ENCODE measurements around the gene TBC1D17. TPM values are rescaled to one million over a fixed set of nuclear protein-coding genes. Genes with fewer than 3 reads are reported as not detected.

TBC1D17 gene
- total and polyA plus RNA-seq, 4 donors, result 11.3 to 27.9 (median 17.2) TPM

DNA sequence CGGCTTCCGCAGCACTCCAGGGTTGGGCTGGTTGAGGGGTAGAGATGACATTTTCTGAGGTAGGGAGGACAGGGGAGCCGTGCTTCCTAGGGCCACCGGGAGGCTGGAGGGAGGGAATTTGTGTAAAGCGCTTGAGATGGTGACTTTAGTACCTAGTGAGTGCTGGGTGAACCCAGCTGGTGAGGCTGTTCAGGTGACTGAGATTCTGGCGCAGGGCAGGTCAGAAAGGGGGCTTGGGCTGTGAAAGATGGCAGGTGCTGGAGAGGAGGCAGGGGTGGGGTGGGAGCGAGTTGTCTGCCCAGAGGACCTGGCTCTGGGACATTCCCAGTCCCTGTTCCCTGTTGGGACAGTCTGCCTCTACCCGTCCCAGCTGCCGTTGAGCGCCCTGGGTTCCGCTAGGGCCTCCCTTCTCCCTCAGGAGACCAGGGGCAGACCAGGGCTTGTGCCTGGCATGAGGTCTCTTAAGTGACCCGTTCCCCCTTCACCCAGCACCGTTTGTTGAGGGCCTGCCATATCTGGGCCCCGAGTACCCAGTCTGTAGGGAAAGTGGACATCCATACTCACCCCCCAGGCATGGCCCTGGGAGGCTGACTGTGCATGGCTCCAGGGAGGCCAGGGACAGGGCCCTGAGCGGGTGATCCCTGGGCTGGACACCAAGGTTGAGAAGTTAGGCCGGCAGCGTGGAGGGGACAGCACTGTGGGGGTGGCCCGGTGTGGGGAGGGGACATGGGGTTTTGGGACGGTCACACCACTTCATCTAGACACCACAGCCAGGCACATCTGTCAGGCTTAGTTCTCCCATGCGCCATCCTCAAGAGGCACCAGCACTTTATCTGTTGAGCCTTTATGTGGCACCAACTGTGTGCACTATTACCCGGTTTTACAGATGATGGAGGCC is 21.6 kb upstream of the TBC1D17 start:
- no peaks in the 10 kb centered on the region for H3K9me3 ChIP-seq (ENCODE audit: control insufficient read depth in 4 of 4, low read length in 3 of 4)
- 90% methylated on average over 21 of the region's 21 CpGs for WGBS
- H3K27ac ChIP-seq (ENCODE audit: low read depth in 1 of 2, low read length in 2 of 2), result no peak overlapping the region
- H3K27me3 ChIP-seq (ENCODE audit: control insufficient read depth in 4 of 4, insufficient read depth in 4 of 4, low read length in 3 of 4), result no peaks in the 10 kb centered on the region
- no peak overlapping the region for H3K9ac ChIP-seq (ENCODE audit: low read depth in 1 of 2, low read length in 2 of 2)
- peaks cover 1 to 13% (median 11%) of the 10 kb centered on the region in 4 donors for H3K4me1 ChIP-seq (ENCODE audit: control insufficient read depth in 4 of 4, insufficient read depth in 4 of 4, low read length in 3 of 4)
- no peak overlapping the region for H3K4me3 ChIP-seq (ENCODE audit: low read depth in 1 of 3, low read length in 3 of 3)
- H3K36me3 ChIP-seq (ENCODE audit: control insufficient read depth in 4 of 4, insufficient read depth in 3 of 4, low read depth in 1 of 4, low read length in 3 of 4), result peaks cover 0 to 40% (median 6%) of the 10 kb centered on the region in 4 donors
- no peak for TF ChIP-seq SP1 (IDR thresholded peaks at IDR 0.05)
- TF ChIP-seq, protein P1, sequence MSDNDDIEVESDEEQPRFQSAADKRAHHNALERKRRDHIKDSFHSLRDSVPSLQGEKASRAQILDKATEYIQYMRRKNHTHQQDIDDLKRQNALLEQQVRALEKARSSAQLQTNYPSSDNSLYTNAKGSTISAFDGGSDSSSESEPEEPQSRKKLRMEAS (IDR thresholded peaks at IDR 0.05), result no peak
- TF ChIP-seq NR2F2 (IDR thresholded peaks at IDR 0.05), result no peak
- TF ChIP-seq FOXA1 (IDR thresholded peaks at IDR 0.05), result no peak
- TF ChIP-seq GABPA (IDR thresholded peaks at IDR 0.05 in 1 of 2, conservative IDR thresholded peaks at IDR 0.05 in 1 of 2), result no peak
- no peak for TF ChIP-seq JUND (IDR thresholded peaks at IDR 0.05)
- no peak for TF ChIP-seq RAD21 (IDR thresholded peaks at IDR 0.05)
- no peak for TF ChIP-seq RXRA (IDR thresholded peaks at IDR 0.05)
- no peak for TF ChIP-seq TAF1 (conservative IDR thresholded peaks at IDR 0.05)
- TF ChIP-seq, protein P2, sequence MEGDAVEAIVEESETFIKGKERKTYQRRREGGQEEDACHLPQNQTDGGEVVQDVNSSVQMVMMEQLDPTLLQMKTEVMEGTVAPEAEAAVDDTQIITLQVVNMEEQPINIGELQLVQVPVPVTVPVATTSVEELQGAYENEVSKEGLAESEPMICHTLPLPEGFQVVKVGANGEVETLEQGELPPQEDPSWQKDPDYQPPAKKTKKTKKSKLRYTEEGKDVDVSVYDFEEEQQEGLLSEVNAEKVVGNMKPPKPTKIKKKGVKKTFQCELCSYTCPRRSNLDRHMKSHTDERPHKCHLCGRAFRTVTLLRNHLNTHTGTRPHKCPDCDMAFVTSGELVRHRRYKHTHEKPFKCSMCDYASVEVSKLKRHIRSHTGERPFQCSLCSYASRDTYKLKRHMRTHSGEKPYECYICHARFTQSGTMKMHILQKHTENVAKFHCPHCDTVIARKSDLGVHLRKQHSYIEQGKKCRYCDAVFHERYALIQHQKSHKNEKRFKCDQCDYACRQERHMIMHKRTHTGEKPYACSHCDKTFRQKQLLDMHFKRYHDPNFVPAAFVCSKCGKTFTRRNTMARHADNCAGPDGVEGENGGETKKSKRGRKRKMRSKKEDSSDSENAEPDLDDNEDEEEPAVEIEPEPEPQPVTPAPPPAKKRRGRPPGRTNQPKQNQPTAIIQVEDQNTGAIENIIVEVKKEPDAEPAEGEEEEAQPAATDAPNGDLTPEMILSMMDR (IDR thresholded peaks at IDR 0.05; ENCODE audit: low read depth, low read length, missing input control), result no peak
- TF ChIP-seq HNF4G (IDR thresholded peaks at IDR 0.05), result no peak
- no peak for DNase-seq (ENCODE audit: low spot score)

DNA sequence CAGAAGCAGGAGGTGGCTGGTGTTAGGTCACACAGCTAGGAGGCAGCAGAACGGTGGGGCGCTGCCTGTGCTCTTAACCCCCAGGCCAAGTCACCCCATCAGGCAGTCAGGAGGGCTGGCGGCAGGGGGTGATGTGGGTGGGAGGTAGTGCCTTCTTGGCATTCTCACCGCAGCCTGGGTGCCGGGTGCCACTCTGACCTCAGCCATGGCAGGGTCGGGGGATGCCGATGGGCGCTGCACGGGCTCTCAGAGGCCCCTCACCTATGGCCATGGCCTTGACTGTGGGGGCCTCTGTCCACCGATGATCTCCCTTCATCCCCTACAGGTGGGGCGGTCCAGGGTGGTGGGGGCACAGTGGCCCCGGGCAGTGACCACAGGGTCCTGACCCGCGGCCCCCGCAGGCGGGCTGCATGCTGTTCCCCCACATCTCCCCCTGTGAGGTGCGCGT is 20.9 kb upstream of the TBC1D17 start:
- 94% methylated on average over 18 of the region's 18 CpGs for WGBS
- H3K9ac ChIP-seq (ENCODE audit: low read depth in 1 of 2, low read length in 2 of 2), result no peak overlapping the region
- H3K4me1 ChIP-seq (ENCODE audit: control insufficient read depth in 4 of 4, insufficient read depth in 4 of 4, low read length in 3 of 4), result peaks cover 1 to 13% (median 11%) of the 10 kb centered on the region in 4 donors
- no peaks in the 10 kb centered on the region for H3K9me3 ChIP-seq (ENCODE audit: control insufficient read depth in 4 of 4, low read length in 3 of 4)
- peaks cover 0 to 45% (median 8%) of the 10 kb centered on the region in 4 donors for H3K36me3 ChIP-seq (ENCODE audit: control insufficient read depth in 4 of 4, insufficient read depth in 3 of 4, low read depth in 1 of 4, low read length in 3 of 4)
- no peak for TF ChIP-seq RXRA (IDR thresholded peaks at IDR 0.05)
- TF ChIP-seq NR2F2 (IDR thresholded peaks at IDR 0.05), result no peak
- no peaks in the 10 kb centered on the region for H3K27me3 ChIP-seq (ENCODE audit: control insufficient read depth in 4 of 4, insufficient read depth in 4 of 4, low read length in 3 of 4)
- no peak overlapping the region for H3K4me3 ChIP-seq (ENCODE audit: low read depth in 1 of 3, low read length in 3 of 3)
- DNase-seq (ENCODE audit: low spot score), result no peak
- no peak overlapping the region for H3K27ac ChIP-seq (ENCODE audit: low read depth in 1 of 2, low read length in 2 of 2)

DNA sequence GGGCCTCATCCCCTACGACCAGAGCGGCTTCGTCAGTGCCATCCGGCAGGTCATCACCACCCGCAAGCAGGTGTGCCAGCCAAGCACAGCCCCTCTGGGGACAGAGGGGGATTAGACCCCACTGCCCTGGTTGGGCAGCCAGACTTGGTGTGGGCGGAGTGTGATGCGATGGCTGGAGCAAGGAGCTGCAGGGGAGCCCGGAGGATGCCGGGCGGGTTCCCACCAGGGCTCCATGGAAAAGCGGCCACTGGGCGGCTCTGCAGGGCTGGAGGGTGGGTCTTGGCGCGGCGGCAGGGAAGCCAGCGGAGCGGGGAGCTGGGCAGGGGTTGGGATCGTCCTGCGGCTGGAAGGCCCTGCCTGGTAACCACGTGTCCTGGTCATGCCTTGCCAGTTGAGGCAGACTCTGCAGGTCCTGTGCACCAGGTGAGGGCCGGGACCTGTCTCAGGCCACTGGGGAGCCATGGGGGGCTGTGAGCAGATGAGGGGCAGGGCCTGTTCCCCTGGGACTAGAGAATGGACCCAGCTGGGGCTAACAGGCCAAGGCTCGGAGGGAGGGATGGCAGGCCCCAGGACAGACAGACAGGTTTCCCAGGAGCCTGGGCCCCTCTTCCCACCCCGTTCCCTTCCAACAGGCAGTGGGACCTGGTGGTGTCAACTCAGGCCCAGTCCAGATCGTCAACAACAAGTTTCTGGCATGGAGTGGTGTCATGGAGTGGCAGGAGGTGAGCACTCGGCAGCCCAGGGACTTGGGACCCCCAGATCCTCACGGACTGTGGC is 20.3 kb upstream of the TBC1D17 start:
- no peak overlapping the region for H3K27ac ChIP-seq (ENCODE audit: low read depth in 1 of 2, low read length in 2 of 2)
- no peak overlapping the region for H3K9ac ChIP-seq (ENCODE audit: low read depth in 1 of 2, low read length in 2 of 2)
- H3K4me3 ChIP-seq (ENCODE audit: low read depth in 1 of 3, low read length in 3 of 3), result no peak overlapping the region
- H3K27me3 ChIP-seq (ENCODE audit: control insufficient read depth in 4 of 4, insufficient read depth in 4 of 4, low read length in 3 of 4), result no peaks in the 10 kb centered on the region
- H3K9me3 ChIP-seq (ENCODE audit: control insufficient read depth in 4 of 4, low read length in 3 of 4), result no peaks in the 10 kb centered on the region
- H3K4me1 ChIP-seq (ENCODE audit: control insufficient read depth in 4 of 4, insufficient read depth in 4 of 4, low read length in 3 of 4), result peaks cover 1 to 9% (median 7%) of the 10 kb centered on the region in 4 donors
- DNase-seq (ENCODE audit: low spot score), result no peak
- H3K36me3 ChIP-seq (ENCODE audit: control insufficient read depth in 4 of 4, insufficient read depth in 3 of 4, low read depth in 1 of 4, low read length in 3 of 4), result peaks cover 0 to 49% (median 8%) of the 10 kb centered on the region in 4 donors
- WGBS, result 96% methylated on average over 26 of the region's 26 CpGs
- TF ChIP-seq, protein P3, sequence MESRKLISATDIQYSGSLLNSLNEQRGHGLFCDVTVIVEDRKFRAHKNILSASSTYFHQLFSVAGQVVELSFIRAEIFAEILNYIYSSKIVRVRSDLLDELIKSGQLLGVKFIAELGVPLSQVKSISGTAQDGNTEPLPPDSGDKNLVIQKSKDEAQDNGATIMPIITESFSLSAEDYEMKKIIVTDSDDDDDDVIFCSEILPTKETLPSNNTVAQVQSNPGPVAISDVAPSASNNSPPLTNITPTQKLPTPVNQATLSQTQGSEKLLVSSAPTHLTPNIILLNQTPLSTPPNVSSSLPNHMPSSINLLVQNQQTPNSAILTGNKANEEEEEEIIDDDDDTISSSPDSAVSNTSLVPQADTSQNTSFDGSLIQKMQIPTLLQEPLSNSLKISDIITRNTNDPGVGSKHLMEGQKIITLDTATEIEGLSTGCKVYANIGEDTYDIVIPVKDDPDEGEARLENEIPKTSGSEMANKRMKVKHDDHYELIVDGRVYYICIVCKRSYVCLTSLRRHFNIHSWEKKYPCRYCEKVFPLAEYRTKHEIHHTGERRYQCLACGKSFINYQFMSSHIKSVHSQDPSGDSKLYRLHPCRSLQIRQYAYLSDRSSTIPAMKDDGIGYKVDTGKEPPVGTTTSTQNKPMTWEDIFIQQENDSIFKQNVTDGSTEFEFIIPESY (IDR thresholded peaks at IDR 0.05), result no peak
- TF ChIP-seq SP1 (IDR thresholded peaks at IDR 0.05) (no peak), RXRA (IDR thresholded peaks at IDR 0.05) (no peak), RAD21 (IDR thresholded peaks at IDR 0.05) (no peak), HNF4A (conservative IDR thresholded peaks at IDR 0.05) (no peak), JUND (IDR thresholded peaks at IDR 0.05) (no peak), YY1 (IDR thresholded peaks at IDR 0.05) (no peak), NR2F2 (IDR thresholded peaks at IDR 0.05) (no peak), FOXA1 (IDR thresholded peaks at IDR 0.05) (no peak), FOXA2 (IDR thresholded peaks at IDR 0.05) (no peak)
- TF ChIP-seq, protein P4, sequence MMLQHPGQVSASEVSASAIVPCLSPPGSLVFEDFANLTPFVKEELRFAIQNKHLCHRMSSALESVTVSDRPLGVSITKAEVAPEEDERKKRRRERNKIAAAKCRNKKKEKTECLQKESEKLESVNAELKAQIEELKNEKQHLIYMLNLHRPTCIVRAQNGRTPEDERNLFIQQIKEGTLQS (IDR thresholded peaks at IDR 0.05), result no peak
- TF ChIP-seq, protein P1 (IDR thresholded peaks at IDR 0.05), result no peak
- TF ChIP-seq, protein P5, sequence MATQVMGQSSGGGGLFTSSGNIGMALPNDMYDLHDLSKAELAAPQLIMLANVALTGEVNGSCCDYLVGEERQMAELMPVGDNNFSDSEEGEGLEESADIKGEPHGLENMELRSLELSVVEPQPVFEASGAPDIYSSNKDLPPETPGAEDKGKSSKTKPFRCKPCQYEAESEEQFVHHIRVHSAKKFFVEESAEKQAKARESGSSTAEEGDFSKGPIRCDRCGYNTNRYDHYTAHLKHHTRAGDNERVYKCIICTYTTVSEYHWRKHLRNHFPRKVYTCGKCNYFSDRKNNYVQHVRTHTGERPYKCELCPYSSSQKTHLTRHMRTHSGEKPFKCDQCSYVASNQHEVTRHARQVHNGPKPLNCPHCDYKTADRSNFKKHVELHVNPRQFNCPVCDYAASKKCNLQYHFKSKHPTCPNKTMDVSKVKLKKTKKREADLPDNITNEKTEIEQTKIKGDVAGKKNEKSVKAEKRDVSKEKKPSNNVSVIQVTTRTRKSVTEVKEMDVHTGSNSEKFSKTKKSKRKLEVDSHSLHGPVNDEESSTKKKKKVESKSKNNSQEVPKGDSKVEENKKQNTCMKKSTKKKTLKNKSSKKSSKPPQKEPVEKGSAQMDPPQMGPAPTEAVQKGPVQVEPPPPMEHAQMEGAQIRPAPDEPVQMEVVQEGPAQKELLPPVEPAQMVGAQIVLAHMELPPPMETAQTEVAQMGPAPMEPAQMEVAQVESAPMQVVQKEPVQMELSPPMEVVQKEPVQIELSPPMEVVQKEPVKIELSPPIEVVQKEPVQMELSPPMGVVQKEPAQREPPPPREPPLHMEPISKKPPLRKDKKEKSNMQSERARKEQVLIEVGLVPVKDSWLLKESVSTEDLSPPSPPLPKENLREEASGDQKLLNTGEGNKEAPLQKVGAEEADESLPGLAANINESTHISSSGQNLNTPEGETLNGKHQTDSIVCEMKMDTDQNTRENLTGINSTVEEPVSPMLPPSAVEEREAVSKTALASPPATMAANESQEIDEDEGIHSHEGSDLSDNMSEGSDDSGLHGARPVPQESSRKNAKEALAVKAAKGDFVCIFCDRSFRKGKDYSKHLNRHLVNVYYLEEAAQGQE (IDR thresholded peaks at IDR 0.05), result no peak
